GM12864 (cell line): ENCODE measurements around the gene NLGN1.

ENCODE experiments used
- DNase-seq: peaks from one replicate; pipeline ENCODE4 v3.0.0-alpha.2; 2011; ENCODE audit warnings: low read depth
- H3K4me3 ChIP-seq: 2 replicates; pipeline ENCODE4 v1.5.1; 2011; ENCODE audit warnings: mild to moderate bottlenecking, low read depth, low read length, control low read depth
- CTCF ChIP-seq: IDR thresholded peaks from 2 replicates; pipeline ENCODE4 v1.5.1; 2011; ENCODE audit warnings: low read depth, mild to moderate bottlenecking, moderate library complexity, low read length, control low read depth, inconsistent platforms; ENCODE audit errors: missing control alignments

NLGN1 gene

GRCh38 chr3:174315225-174315624 lies 917.7 kb downstream of the NLGN1 start:
- DNase-seq = no peak
- no peak overlapping the region for H3K4me3 ChIP-seq
- no peak for TF ChIP-seq CTCF

- no peak for DNase-seq
- TF ChIP-seq CTCF = no peak
- H3K4me3 ChIP-seq = no peak overlapping the region
Observed at GRCh38 chr3:174317005-174317404, 919.5 kb downstream of the NLGN1 start.

GRCh38 chr3:174318181-174318580 lies 920.6 kb downstream of the NLGN1 start:
- DNase-seq = no peak
- TF ChIP-seq CTCF = no peak
- H3K4me3 ChIP-seq = no peak overlapping the region

- H3K4me3 ChIP-seq = no peak overlapping the region
- TF ChIP-seq CTCF = no peak
- DNase-seq = no peak
Observed at GRCh38 chr3:174321548-174321947, 924.0 kb downstream of the NLGN1 start.

- no peak for DNase-seq
- TF ChIP-seq CTCF = no peak
- H3K4me3 ChIP-seq = no peak overlapping the region
Observed at GRCh38 chr3:174322789-174323188, 925.2 kb downstream of the NLGN1 start.

GRCh38 chr3:174325171-174325570 lies 927.6 kb downstream of the NLGN1 start:
- no peak for TF ChIP-seq CTCF

GRCh38 chr3:174325834-174326700 lies 928.5 kb downstream of the NLGN1 start:
- H3K4me3 ChIP-seq = no peak overlapping the region
- DNase-seq = no peak
- no peak for TF ChIP-seq CTCF

More at GRCh38 chr3:174325171-174325570, 927.6 kb downstream of the NLGN1 start:
- no peak for DNase-seq
- no peak overlapping the region for H3K4me3 ChIP-seq
